HepG2 (cell line): ENCODE results near the gene TNS1. TPM values are rescaled to one million over a fixed set of nuclear protein-coding genes. Genes with fewer than 3 reads are reported as not detected.

Experiments
- ATAC-seq: fragments of 200-7000 bp; cut with Tn5 transposase; 3 replicates; pipeline ENCODE4 v1.9.1; 2020; ENCODE audit warnings: mild to moderate bottlenecking, moderate library complexity
- BruUV-seq: library from RNA; stranded (reverse); fragments of 400-500 nt; replicated peaks from 2 replicates; lab custom pipeline; 2021; lab: Mats Ljungman, UMichigan
- CTCF ChIA-PET: fragments of 300-600 bp; formaldehyde crosslinking; extraction: SDS; loops from one replicate; lab custom pipeline; 2021; ENCODE audit warnings: low total read pairs, inconsistent platforms, low intra/inter-chr PET ratio; lab: Yijun Ruan, JAX
- POLR2A ChIA-PET: fragments of 350-600 bp; sonication (Branson Sonifier 250); formaldehyde crosslinking; loops from one replicate; lab custom pipeline; 2020; ENCODE audit warnings: antibody characterized with exemption, inconsistent platforms; lab: Yijun Ruan, JAX
- DNase-seq: peaks from one replicate; pipeline ENCODE4 v3.0.0-alpha.2; 2015; ENCODE audit warnings: low spot score
- FAIRE-seq: peaks from 3 replicates; lab custom pipeline; 2011; peaks lifted over from hg19 to GRCh38; lab: Jason Lieb, UNC
- H2AFZ ChIP-seq: one replicate; pipeline ENCODE4 v1.6.1; 2011; ENCODE audit warnings: low read length, inconsistent platforms
- H3K27ac ChIP-seq: fragments of 300-600 bp; 3 replicates; pipeline ENCODE4 v1.8.0; 2011; ENCODE audit warnings: mixed run types, mild to moderate bottlenecking, mixed read lengths, low read length, inconsistent platforms; ENCODE audit not compliant: insufficient read depth; ENCODE audit errors: extremely low read length
- H3K27me3 ChIP-seq, 2 experiments: fragments of 200-600 bp in 1 of 2; 2 replicates in 1 of 2; 3 replicates in 1 of 2; pipeline versions ENCODE4 v1.6.0 to v1.8.0; 2011; ENCODE audit warnings: low read length in 2 of 2, mild to moderate bottlenecking in 2 of 2, moderate library complexity in 2 of 2, inconsistent platforms in 1 of 2; ENCODE audit not compliant: insufficient read depth in 2 of 2, control insufficient read depth in 1 of 2
- H3K36me3 ChIP-seq, 2 experiments: fragments of 200-600 bp in 1 of 2; replicated peaks in 1 of 2; 2 replicates in 1 of 2; 3 replicates in 1 of 2; pipeline versions ENCODE4 v1.5.1 to v1.8.0; 2011; ENCODE audit warnings: low read length in 2 of 2, inconsistent platforms in 1 of 2; ENCODE audit not compliant: insufficient read depth in 2 of 2, control insufficient read depth in 1 of 2
- H3K4me1 ChIP-seq: 2 replicates; pipeline ENCODE4 v1.5.1; 2012; ENCODE audit warnings: low read length, inconsistent platforms; ENCODE audit not compliant: insufficient read depth
- H3K4me2 ChIP-seq: 2 replicates; pipeline ENCODE4 v1.6.0; 2011; ENCODE audit warnings: low read depth, low read length, inconsistent platforms
- H3K4me3 ChIP-seq, 3 experiments: fragments of 200-600 bp in 1 of 3; sonication (generic), shearing (Covaris generic) in 1 of 3; replicated peaks in 1 of 3; 2 replicates each; pipeline ENCODE4 v1.5.1; 2011 to 2016; ENCODE audit warnings: low read length in 3 of 3, inconsistent platforms in 2 of 3, low read depth in 2 of 3, mild to moderate bottlenecking in 2 of 3, control low read depth in 1 of 3, mixed read lengths in 1 of 3; ENCODE audit not compliant: insufficient read depth in 1 of 3
- H3K79me2 ChIP-seq: one replicate; pipeline ENCODE4 v1.6.1; 2011; ENCODE audit warnings: low read length, inconsistent platforms; ENCODE audit not compliant: insufficient read depth
- H3K9ac ChIP-seq: 2 replicates; pipeline ENCODE4 v1.6.0; 2011; ENCODE audit warnings: mild to moderate bottlenecking, low read depth, low read length, inconsistent platforms; ENCODE audit not compliant: insufficient read depth
- H3K9me3 ChIP-seq: 2 replicates; pipeline ENCODE4 v1.5.1; 2012; ENCODE audit warnings: mild to moderate bottlenecking, low read length
- H4K20me1 ChIP-seq: 2 replicates; pipeline ENCODE4 v1.6.0; 2011; ENCODE audit warnings: inconsistent platforms, mild to moderate bottlenecking, low read length, moderate library complexity; ENCODE audit not compliant: insufficient read depth
- ARNT ChIP-seq: fragments of 450-650 bp; IDR thresholded peaks from 2 replicates; pipeline ENCODE4 v1.6.1; 2017
- ARNTL ChIP-seq: sonication (generic); formaldehyde crosslinking; IDR thresholded peaks from 2 replicates; pipeline ENCODE4 v1.4.0; 2020; ENCODE audit warnings: mild to moderate bottlenecking, missing genetic modification reagents
- ATF3 ChIP-seq: sonication (generic); formaldehyde crosslinking; IDR thresholded peaks from 2 replicates; pipeline ENCODE4 v1.4.0; 2020; ENCODE audit warnings: missing genetic modification reagents
- ATF5 ChIP-seq: sonication (generic); formaldehyde crosslinking; IDR thresholded peaks from 2 replicates; pipeline ENCODE4 v1.4.0; 2020; ENCODE audit warnings: mild to moderate bottlenecking, low read depth, missing genetic modification reagents
- BCL6 ChIP-seq: IDR thresholded peaks from 2 replicates; pipeline ENCODE4 v1.6.1; 2016; ENCODE audit warnings: missing genetic modification reagents, missing compliant biosample characterization
- GATAD2A ChIP-seq: IDR thresholded peaks from 2 replicates; pipeline ENCODE4 v1.6.1; 2016
- HMG20B ChIP-seq: conservative IDR thresholded peaks from 2 replicates; pipeline ENCODE4 v1.6.1; 2016; ENCODE audit warnings: missing genetic modification reagents, missing compliant biosample characterization
- JUND ChIP-seq: sonication (generic); formaldehyde crosslinking; IDR thresholded peaks from 2 replicates; pipeline ENCODE4 v1.8.0; 2022; ENCODE audit warnings: mild to moderate bottlenecking, missing genetic modification reagents
- MED1 ChIP-seq: sonication (generic); formaldehyde crosslinking; IDR thresholded peaks from 2 replicates; pipeline ENCODE4 v1.4.0; 2020; ENCODE audit warnings: missing genetic modification reagents
- MEF2D ChIP-seq: sonication (generic); formaldehyde crosslinking; IDR thresholded peaks from 2 replicates; pipeline ENCODE4 v1.5.1; 2020; ENCODE audit warnings: mild to moderate bottlenecking, missing genetic modification reagents
- MXI1 ChIP-seq: IDR thresholded peaks from 3 replicates; pipeline ENCODE4 v1.6.1; 2012; ENCODE audit warnings: low read depth, low read length, inconsistent platforms, borderline replicate concordance
- RFX3 ChIP-seq: IDR thresholded peaks from 2 replicates; pipeline ENCODE4 v1.6.1; 2016; ENCODE audit warnings: missing biosample characterization, missing genetic modification reagents
- SUZ12 ChIP-seq: fragments of 150-350 bp; IDR thresholded peaks from 2 replicates; pipeline ENCODE4 v1.6.1; 2014; ENCODE audit warnings: low read depth, low read length
- TCF7 ChIP-seq: sonication (generic); IDR thresholded peaks from 2 replicates; pipeline ENCODE4 v1.6.1; 2016; ENCODE audit warnings: antibody characterized with exemption, low read depth
- THAP7 ChIP-seq: sonication (generic); formaldehyde crosslinking; IDR thresholded peaks from 2 replicates; pipeline ENCODE4 v1.8.1; 2023; ENCODE audit warnings: mild to moderate bottlenecking, missing genetic modification reagents
- ZFP37 ChIP-seq: sonication (generic); formaldehyde crosslinking; IDR thresholded peaks from 2 replicates; pipeline ENCODE4 v1.4.0; 2020; ENCODE audit warnings: missing genetic modification reagents, borderline replicate concordance
- ZNF274 ChIP-seq: sonication (generic); formaldehyde crosslinking; IDR thresholded peaks from 2 replicates; pipeline ENCODE4 v1.5.1; 2020; ENCODE audit warnings: mild to moderate bottlenecking, missing genetic modification reagents
- ZNF367 ChIP-seq: sonication (generic); formaldehyde crosslinking; IDR thresholded peaks from 2 replicates; pipeline ENCODE4 v1.4.0; 2020; ENCODE audit warnings: missing genetic modification reagents, borderline replicate concordance
- ZNF549 ChIP-seq: sonication (generic); formaldehyde crosslinking; IDR thresholded peaks from 2 replicates; pipeline ENCODE4 v1.5.0; 2020; ENCODE audit warnings: missing genetic modification reagents
- ZNF562 ChIP-seq: sonication (generic); formaldehyde crosslinking; IDR thresholded peaks from 2 replicates; pipeline ENCODE4 v1.8.0; 2022; ENCODE audit warnings: missing genetic modification reagents, borderline replicate concordance
- ZSCAN31 ChIP-seq: sonication (generic); formaldehyde crosslinking; IDR thresholded peaks from 2 replicates; pipeline ENCODE4 v1.5.0; 2020; ENCODE audit warnings: low read depth, mild to moderate bottlenecking, missing genetic modification reagents
- WGBS: methylation state at CpG from one replicate; pipeline ENCODE4 v1.1.6; 2017; ENCODE audit warnings: low lambda C conversion rate; 5-methylcytosine and 5-hydroxymethylcytosine counted together
- in situ Hi-C: cut with HindIII; loops from 2 replicates; pipeline ENCODE4 v1.10.0; 2017; ENCODE audit warnings: low pct_unique_long_range_greater_than_20kb; ENCODE audit not compliant: extremely low pct_ligation_motif_present
- intact Hi-C: fragments of 100-400 bp; cut with micrococcal nuclease; formaldehyde crosslinking; loops from one replicate; pipeline ENCODE4 v1.10.0; 2022; ENCODE audit not compliant: unreplicated experiment
- polyA plus RNA-seq, 8 experiments: library from polyadenylated mRNA; depleted of rRNA in 3 of 8; stranded (reverse) in 7 of 8; unstranded in 1 of 8; fragments of >200 nt; fragmentation: Illumina TruSeq in 4 of 8; extraction: Trizol in 4 of 8; gene quantifications; 2 replicates each; pipeline versions ENCODE4 v1.2.1 to v1.2.3, GENCODE V29; 2011 to 2016; ENCODE audit warnings: low read depth in 4 of 8, missing spikeins in 1 of 8, mixed read lengths in 1 of 8; ENCODE audit not compliant: insufficient read depth in 1 of 8
- total RNA-seq, 5 experiments: library from RNA; depleted of rRNA; stranded (reverse); fragments of >200 nt; fragmentation: Illumina TruSeq; extraction: Trizol; gene quantifications; 2 replicates each; pipeline ENCODE4 v1.2.3, GENCODE V29; 2016; ENCODE audit warnings: low read depth in 1 of 5
- TF ChIP-seq, protein P1 (sequence below): IDR thresholded peaks from 2 replicates; pipeline ENCODE4 v1.6.1; 2016; ENCODE audit warnings: mild to moderate bottlenecking

The TNS1 gene
- total and polyA plus RNA-seq, 2 of the 13 experiments (the other 11 are each of a cell fraction or from before 2014, with no cell fraction given): 1.9 to 118 TPM

GRCh38 chr2:217795067-217795466 lies 207.7 kb downstream of the TNS1 start (continued):
- TF ChIP-seq ATF3: no peak
- peak; percentile 85; the same call in 1 of the 2 replicates for TF ChIP-seq ARNT
- no peak for TF ChIP-seq RFX3 (CRISPR knock-in tag)
- TF ChIP-seq, protein P1, sequence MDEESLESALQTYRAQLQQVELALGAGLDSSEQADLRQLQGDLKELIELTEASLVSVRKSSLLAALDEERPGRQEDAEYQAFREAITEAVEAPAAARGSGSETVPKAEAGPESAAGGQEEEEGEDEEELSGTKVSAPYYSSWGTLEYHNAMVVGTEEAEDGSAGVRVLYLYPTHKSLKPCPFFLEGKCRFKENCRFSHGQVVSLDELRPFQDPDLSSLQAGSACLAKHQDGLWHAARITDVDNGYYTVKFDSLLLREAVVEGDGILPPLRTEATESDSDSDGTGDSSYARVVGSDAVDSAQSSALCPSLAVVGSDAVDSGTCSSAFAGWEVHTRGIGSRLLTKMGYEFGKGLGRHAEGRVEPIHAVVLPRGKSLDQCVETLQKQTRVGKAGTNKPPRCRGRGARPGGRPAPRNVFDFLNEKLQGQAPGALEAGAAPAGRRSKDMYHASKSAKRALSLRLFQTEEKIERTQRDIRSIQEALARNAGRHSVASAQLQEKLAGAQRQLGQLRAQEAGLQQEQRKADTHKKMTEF (CRISPR knock-in tag): no peak
- TF ChIP-seq ZNF562: no peak
- TF ChIP-seq ARNTL (CRISPR knock-in tag): no peak
- no peak for TF ChIP-seq HMG20B (CRISPR knock-in tag)

DNA sequence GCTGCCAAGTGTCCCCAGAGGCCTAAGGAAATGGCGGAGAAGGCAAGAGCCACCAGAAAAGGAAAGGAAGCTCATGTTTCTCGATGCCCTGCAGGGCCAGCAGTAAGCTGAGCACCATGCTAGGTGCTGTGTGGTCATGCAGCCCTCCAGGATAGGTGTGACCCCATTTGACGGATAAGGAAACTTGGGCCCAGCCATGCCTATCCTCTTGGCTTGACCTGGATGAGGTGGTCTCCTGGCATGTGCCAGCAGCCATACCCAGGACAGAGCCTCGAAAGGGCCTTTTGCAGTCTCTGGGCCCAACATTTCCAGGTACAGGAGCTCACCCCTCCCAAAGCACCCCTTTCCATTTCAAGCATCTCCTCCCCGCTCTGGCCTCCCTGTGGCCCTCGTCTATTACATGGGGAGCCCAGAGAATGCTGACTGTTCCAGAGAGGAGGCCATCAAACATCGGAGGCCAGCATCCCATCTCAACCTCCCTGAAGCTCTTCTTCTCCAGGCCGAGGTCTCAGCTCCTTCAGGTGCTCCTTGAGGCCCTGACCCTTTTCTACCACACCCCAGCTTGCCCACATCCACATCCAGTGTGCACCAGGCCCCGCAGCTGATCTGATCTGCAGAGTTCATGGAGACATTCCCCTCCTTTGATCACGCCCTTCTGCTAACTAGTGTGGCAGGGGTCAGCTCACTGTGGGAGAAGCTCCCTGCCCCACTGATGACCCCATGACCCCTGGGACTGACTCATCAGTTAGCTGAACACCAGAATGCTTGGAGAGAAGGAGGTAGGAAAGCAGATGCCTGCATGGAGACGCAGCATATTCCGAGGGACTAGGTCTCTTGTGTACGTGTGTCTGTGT lies 208.4 kb downstream of the TNS1 start:
- in situ Hi-C loops (loop anchor here (5.0 kb wide), 2 partner anchors 103 to 198 kb away; no protein-coding TSS in a partner anchor), intact Hi-C loops (no loop called here)
- WGBS: 25% methylated on average over 12 of the region's 13 CpGs
- FAIRE-seq (peak; percentile 63), ATAC-seq (peak; percentile 44), DNase-seq (peak; percentile 62)
- no peaks in the 10 kb centered on the region for H3K27me3 ChIP-seq
- H4K20me1 ChIP-seq: no peaks in the 10 kb centered on the region
- BruUV-seq: no TSS peak
- no peaks in the 10 kb centered on the region for H3K79me2 ChIP-seq
- no peak overlapping the region for H3K27ac ChIP-seq
- peak overlapping the region in 1 of 3 experiments; percentile 19; a peak in 2 of 6 replicates for H3K4me3 ChIP-seq
- peak overlapping the region; percentile 50 for H3K4me2 ChIP-seq
- H2AFZ ChIP-seq: no peak overlapping the region
- no peaks in the 10 kb centered on the region for H3K9me3 ChIP-seq
- H3K9ac ChIP-seq: no peak overlapping the region
- no peaks in the 10 kb centered on the region for H3K36me3 ChIP-seq
- ChIA-PET POLR2A (interaction anchor here (1.0 kb wide), 1 partner anchor 92 kb away, joined by 4 read pairs; no protein-coding TSS in a partner anchor), CTCF (interaction anchor here (0.9 kb wide), 1 partner anchor 93 kb away, joined by 3 read pairs; no protein-coding TSS in a partner anchor)
- H3K4me1 ChIP-seq: peaks cover 91% of the 10 kb centered on the region
- TF ChIP-seq ZNF367 (CRISPR knock-in tag) (no peak), TCF7 (peak; percentile 31; the same call in 1 of the 2 replicates), MEF2D (CRISPR knock-in tag) (peak; percentile 22; the same call in 1 of the 2 replicates), ZSCAN31 (0 out of 2 replicates have a peak, but pooled peaks have one; percentile 22), MED1 (CRISPR knock-in tag) (peak; percentile 57; the same call in 1 of the 2 replicates), ZNF549 (CRISPR knock-in tag) (no peak), THAP7 (CRISPR knock-in tag) (0 out of 2 replicates have a peak, but pooled peaks have one; percentile 52), ZFP37 (CRISPR knock-in tag) (no peak), BCL6 (CRISPR knock-in tag) (peak; percentile 42; the same call in 1 of the 2 replicates), MXI1 (peak; percentile 37; the same call in 1 of the 3 replicates), ZNF274 (no peak), SUZ12 (no peak), ATF5 (0 out of 2 replicates have a peak, but pooled peaks have one; percentile 14), JUND (CRISPR knock-in tag) (peak; percentile 94), GATAD2A (CRISPR knock-in tag) (peak; percentile 44; the same call in 1 of the 2 replicates)
